ENCODE data around the gene ICA1. TPM values are rescaled to one million over a fixed set of nuclear protein-coding genes. Genes with fewer than 3 reads are reported as not detected.

Gene ICA1
- polyA plus RNA-seq, 1 donor (not counting 4 experiments of a cell fraction or from before 2014, with no cell fraction given): 1.9 TPM

DNA sequence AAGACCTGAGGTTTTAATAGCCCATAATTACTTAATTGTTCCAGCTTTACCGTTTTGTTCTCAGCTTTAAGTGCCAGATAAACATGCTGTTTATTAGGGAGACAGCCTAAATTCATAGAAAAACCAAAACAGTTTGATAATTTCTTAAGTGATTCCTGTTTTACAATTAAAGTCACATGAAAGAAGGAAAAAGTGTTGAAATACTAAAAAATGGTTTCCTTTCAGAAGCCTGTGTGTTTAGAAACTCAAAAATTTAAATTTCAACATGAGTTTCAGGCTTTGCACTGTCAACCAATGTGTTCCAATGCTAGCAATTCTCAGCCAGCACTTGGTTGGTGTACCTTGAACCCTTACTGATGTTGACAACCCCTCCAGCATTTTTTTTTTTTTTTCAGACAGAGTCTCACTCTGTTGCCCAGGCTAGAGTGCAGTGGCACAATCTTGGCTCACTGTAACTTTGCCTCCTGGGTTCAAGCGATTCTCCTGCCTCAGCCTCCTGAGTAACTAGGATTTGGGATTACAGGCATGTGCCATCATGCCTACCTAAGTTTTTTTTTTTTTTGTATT lies 135.3 kb downstream of the ICA1 start:
- Histone ChIP-seq H3K9ac (ENCODE audit: control insufficient read depth, extremely low read depth, insufficient read depth, low read length) (no peak overlapping the region), H3K27me3 (ENCODE audit: control insufficient read depth, extremely low read depth, insufficient read depth, low read length) (peaks cover 3% of the 10 kb centered on the region), H3K9me1 (ENCODE audit: control insufficient read depth, extremely low read depth, insufficient read depth, low read length) (no peaks in the 10 kb centered on the region), H3K4me2 (ENCODE audit: control insufficient read depth, extremely low read depth, insufficient read depth, low read depth, low read length) (no peak overlapping the region), H2AFZ (ENCODE audit: control insufficient read depth, low read length) (no peak overlapping the region), H3K27ac (ENCODE audit: control insufficient read depth, insufficient read depth, low read length) (no peak overlapping the region), H4K20me1 (ENCODE audit: control insufficient read depth, extremely low read depth, insufficient read depth, low read length) (no peaks in the 10 kb centered on the region), H3K79me2 (ENCODE audit: control insufficient read depth, insufficient read depth, low read length) (no peaks in the 10 kb centered on the region), H3K9me3 (ENCODE audit: control insufficient read depth, low read depth, low read length) (no peaks in the 10 kb centered on the region), H3K36me3 (ENCODE audit: control insufficient read depth in 2 of 2, extremely low read depth in 1 of 2, insufficient read depth in 2 of 2, low read length in 2 of 2) (no peaks in the 10 kb centered on the region), H3K4me1 (ENCODE audit: control insufficient read depth, extremely low read depth, insufficient read depth, low read length) (no peaks in the 10 kb centered on the region), H3K4me3 (ENCODE audit: control insufficient read depth in 2 of 3, extremely low read depth in 1 of 3, insufficient read depth in 2 of 3, low read depth in 1 of 3, low read length in 3 of 3) (no peak overlapping the region)
- TF ChIP-seq, protein P1, sequence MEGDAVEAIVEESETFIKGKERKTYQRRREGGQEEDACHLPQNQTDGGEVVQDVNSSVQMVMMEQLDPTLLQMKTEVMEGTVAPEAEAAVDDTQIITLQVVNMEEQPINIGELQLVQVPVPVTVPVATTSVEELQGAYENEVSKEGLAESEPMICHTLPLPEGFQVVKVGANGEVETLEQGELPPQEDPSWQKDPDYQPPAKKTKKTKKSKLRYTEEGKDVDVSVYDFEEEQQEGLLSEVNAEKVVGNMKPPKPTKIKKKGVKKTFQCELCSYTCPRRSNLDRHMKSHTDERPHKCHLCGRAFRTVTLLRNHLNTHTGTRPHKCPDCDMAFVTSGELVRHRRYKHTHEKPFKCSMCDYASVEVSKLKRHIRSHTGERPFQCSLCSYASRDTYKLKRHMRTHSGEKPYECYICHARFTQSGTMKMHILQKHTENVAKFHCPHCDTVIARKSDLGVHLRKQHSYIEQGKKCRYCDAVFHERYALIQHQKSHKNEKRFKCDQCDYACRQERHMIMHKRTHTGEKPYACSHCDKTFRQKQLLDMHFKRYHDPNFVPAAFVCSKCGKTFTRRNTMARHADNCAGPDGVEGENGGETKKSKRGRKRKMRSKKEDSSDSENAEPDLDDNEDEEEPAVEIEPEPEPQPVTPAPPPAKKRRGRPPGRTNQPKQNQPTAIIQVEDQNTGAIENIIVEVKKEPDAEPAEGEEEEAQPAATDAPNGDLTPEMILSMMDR (optimal IDR thresholded peaks at IDR 0.05 in 1 of 3, IDR thresholded peaks at IDR 0.05 in 1 of 3, conservative IDR thresholded peaks at IDR 0.05 in 1 of 3; ENCODE audit: extremely low read depth in 1 of 3, insufficient read depth in 2 of 3, low read length in 3 of 3): no peak
- no peak for TF ChIP-seq EZH2 (IDR thresholded peaks at IDR 0.05; ENCODE audit: low read length)
- dilution Hi-C loops (cut with MboI; ENCODE audit: extremely low pct_ligation_motif_present, low sequenced_read_pairs): no loop called here
- DNase-seq (ENCODE audit: low read depth, low spot score) (no peak), FAIRE-seq (no peak)

DNA sequence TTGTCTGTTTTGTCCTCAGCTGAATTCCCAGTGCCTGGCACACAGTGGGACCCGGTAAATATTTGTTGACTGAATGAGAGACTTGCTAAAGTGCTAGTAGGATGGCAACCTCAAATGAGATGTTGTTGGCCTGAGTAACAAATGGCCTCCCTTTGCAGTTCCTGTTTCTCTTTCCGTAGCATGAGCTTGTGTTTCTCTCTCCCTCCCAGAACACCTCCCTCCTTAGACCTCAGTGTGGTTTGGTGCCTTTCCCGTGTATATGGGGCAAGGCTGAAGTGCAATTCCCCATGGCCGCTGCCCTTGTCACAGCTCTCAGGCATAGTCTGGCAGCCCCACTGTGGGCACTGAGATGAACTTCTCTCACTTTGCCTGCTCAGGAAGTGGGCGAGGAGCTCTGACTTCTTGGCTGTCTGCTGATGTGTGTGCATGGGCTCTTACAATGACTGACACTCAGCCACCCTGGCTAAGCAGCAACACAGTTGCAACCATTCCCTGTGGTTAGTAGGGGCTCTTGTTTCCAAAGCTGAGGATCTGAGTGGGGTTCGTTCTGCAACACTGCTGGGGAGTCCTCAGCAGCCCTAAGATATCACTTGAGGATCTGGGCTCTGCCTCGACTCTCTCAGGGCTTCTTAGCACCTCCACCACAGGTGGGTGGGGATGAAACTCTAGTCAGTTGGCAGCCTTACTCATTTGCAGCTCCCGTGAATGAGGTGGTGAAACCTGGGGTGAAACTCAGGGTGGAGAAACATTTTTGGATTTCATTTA lies 136.1 kb downstream of the ICA1 start:
- Histone ChIP-seq H3K4me3 (ENCODE audit: control insufficient read depth in 2 of 3, extremely low read depth in 1 of 3, insufficient read depth in 2 of 3, low read depth in 1 of 3, low read length in 3 of 3) (no peak overlapping the region), H4K20me1 (ENCODE audit: control insufficient read depth, extremely low read depth, insufficient read depth, low read length) (no peaks in the 10 kb centered on the region), H3K9me1 (ENCODE audit: control insufficient read depth, extremely low read depth, insufficient read depth, low read length) (no peaks in the 10 kb centered on the region), H3K79me2 (ENCODE audit: control insufficient read depth, insufficient read depth, low read length) (no peaks in the 10 kb centered on the region), H3K9me3 (ENCODE audit: control insufficient read depth, low read depth, low read length) (no peaks in the 10 kb centered on the region), H3K9ac (ENCODE audit: control insufficient read depth, extremely low read depth, insufficient read depth, low read length) (no peak overlapping the region), H3K27me3 (ENCODE audit: control insufficient read depth, extremely low read depth, insufficient read depth, low read length) (peaks cover 3% of the 10 kb centered on the region), H3K4me1 (ENCODE audit: control insufficient read depth, extremely low read depth, insufficient read depth, low read length) (no peaks in the 10 kb centered on the region), H3K4me2 (ENCODE audit: control insufficient read depth, extremely low read depth, insufficient read depth, low read depth, low read length) (no peak overlapping the region), H2AFZ (ENCODE audit: control insufficient read depth, low read length) (no peak overlapping the region), H3K27ac (ENCODE audit: control insufficient read depth, insufficient read depth, low read length) (no peak overlapping the region), H3K36me3 (ENCODE audit: control insufficient read depth in 2 of 2, extremely low read depth in 1 of 2, insufficient read depth in 2 of 2, low read length in 2 of 2) (no peaks in the 10 kb centered on the region)
- DNase-seq (ENCODE audit: low read depth, low spot score): no peak
- FAIRE-seq: no peak
- dilution Hi-C loops (cut with MboI; ENCODE audit: extremely low pct_ligation_motif_present, low sequenced_read_pairs): no loop called here
- no peak for TF ChIP-seq EZH2 (IDR thresholded peaks at IDR 0.05; ENCODE audit: low read length)
- TF ChIP-seq, protein P1 (optimal IDR thresholded peaks at IDR 0.05 in 1 of 3, IDR thresholded peaks at IDR 0.05 in 1 of 3, conservative IDR thresholded peaks at IDR 0.05 in 1 of 3; ENCODE audit: extremely low read depth in 1 of 3, insufficient read depth in 2 of 3, low read length in 3 of 3): no peak

All from keratinocyte (primary cell).